Fibroblast of pulmonary artery (primary cell): ENCODE data around the gene MTMR6.

Experiments
- DNase-seq: peaks from one replicate; pipeline ENCODE4 v3.0.0-alpha.2; 2010; ENCODE audit warnings: low read depth
- H3K4me3 ChIP-seq: replicated peaks from 2 replicates; pipeline ENCODE4 v1.5.1; 2011; ENCODE audit warnings: low read depth, mild to moderate bottlenecking, control low read depth, low read length, moderate library complexity
- CTCF ChIP-seq: IDR thresholded peaks from 2 replicates; pipeline ENCODE4 v1.5.1; 2011; ENCODE audit warnings: mild to moderate bottlenecking, control low read depth, low read length, inconsistent platforms; ENCODE audit errors: missing control alignments

The MTMR6 gene

GRCh38 chr13:25253702-25254101 is 33.6 kb downstream of the MTMR6 start:
- H3K4me3 ChIP-seq: no peak overlapping the region
- DNase-seq: no peak
- no peak for TF ChIP-seq CTCF

GRCh38 chr13:25252752-25253151 is 34.5 kb downstream of the MTMR6 start:
- no peak overlapping the region for H3K4me3 ChIP-seq
- no peak for DNase-seq
- TF ChIP-seq CTCF: no peak

- DNase-seq: no peak
- no peak for TF ChIP-seq CTCF
- H3K4me3 ChIP-seq: no peak overlapping the region
Measured at GRCh38 chr13:25252225-25252624, 35.1 kb downstream of the MTMR6 start.

DNA sequence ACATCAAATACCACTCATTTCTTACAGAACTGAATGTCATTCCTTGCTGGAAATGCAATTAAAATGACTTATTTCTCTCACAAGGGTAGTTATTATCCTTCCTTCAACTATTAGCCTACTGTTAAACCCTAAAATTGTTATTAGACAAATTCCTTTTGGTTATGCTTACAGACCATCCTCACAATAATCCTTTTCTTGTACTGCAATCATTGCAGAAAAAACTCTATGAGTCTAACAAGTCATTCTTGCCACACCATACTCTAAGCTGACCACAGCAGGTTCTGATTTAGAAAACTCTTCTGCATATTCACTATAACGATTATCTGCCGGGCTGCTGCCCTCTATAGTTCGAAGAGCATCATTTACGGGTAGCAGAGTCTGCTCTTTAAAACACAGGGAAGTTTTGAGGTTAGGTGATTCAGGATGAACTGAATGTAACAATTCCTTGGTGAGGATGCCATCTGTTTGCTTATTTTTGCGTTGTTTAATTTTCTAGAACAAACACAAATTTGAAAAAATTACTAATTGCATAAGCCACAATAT is 38.2 kb downstream of the MTMR6 start:
- H3K4me3 ChIP-seq: no peak overlapping the region
- TF ChIP-seq CTCF: peak; percentile 53
- DNase-seq: peak; percentile 43

DNA sequence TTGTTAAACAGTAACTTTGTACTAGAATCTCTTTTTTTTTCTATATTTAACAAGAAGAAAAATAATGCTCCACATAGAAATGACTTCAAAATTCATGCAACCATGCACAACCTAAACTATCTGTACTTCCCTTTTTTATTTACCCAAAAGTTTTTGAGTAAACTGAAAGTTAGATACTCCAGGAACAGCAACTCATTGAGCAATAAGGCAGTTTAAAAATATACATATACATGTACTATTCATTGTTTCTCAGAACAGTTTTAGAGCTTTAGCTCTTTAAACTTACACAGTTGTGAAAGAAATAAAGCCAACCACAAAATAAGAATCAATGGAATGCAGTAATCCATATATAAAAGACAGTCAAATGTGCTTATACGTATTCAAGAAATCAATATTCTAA is 39.2 kb downstream of the MTMR6 start:
- DNase-seq: no peak

GRCh38 chr13:25247360-25247759 is 39.9 kb downstream of the MTMR6 start:
- H3K4me3 ChIP-seq: no peak overlapping the region
- no peak for DNase-seq
- no peak for TF ChIP-seq CTCF

More for the DNA sequence above, 39.2 kb downstream of the MTMR6 start:
- TF ChIP-seq CTCF: no peak
- no peak overlapping the region for H3K4me3 ChIP-seq

DNA sequence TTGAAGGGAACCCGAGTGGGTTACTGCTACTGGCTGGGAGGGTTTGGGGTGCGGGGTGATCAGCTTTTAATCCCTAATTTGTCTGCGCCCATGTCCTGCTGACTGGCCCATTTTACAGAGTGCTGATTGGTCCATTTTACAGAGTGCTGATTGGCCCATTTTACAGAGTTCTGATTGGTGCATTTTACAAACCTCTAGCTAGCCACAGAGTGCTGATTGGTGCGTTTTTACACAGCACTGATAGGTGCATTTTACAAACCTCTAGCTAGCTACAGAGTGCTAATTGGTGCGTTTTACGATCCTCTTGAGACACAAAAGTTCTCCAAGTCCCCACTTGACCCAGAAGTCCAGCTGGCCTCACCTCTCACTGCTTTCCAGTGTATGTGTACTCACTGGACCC is 43.2 kb downstream of the MTMR6 start:
- no peak for DNase-seq
- TF ChIP-seq CTCF: no peak
- H3K4me3 ChIP-seq: no peak overlapping the region
